GM19467 (cell line): ENCODE measurements around the gene SLC4A9.
A peak's percentile ranks its signal among the peaks of the same experiment; 100 is the strongest.
"Not testable (repeated sequence)": the region's sequence is repeated elsewhere in the genome, so short reads cannot be mapped to it uniquely, and the experiment has no call there.

Experiments
- ATAC-seq: cut with Tn5 transposase; IDR thresholded peaks from one replicate; pipeline ENCODE4 v1.9.1; 2021; ENCODE audit warnings: mild to moderate bottlenecking, moderate library complexity; ENCODE audit not compliant: unreplicated experiment

SLC4A9 gene

DNA sequence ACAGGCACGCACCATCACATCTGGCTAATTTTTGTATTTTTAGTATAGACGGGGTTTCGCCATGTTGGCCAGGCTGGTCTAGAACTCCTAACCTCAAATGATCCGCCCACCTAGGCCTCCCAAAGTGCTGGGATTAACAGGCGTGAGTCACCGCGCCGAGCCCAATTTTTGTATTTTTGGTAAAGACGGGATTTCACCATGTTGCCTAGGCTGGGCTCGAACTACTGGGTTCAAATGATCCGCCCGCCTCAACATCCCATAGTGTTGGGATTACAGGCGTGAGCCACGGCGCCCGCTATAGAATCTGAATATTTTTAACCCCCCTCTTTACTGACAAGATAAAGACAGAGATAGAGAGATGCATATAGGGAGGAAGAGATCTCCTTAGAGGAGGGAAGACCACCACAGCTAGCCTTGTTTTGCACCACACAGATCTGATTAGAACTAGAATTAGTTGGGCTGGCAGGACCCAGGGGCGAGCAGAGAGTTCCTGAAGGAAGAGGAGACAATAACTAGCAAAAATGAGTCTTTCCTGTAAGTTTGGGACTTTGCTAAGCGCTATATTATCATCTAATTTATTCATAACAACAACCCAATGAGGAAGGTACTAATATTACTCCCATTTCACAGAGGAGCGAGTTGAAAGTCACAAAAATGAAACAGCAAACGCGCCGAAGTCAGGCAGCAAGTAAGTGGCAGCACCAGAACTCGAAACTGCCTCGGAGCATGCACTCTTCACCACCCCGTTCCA is 40.2 kb downstream of the SLC4A9 start:
- ATAC-seq = no peak

DNA sequence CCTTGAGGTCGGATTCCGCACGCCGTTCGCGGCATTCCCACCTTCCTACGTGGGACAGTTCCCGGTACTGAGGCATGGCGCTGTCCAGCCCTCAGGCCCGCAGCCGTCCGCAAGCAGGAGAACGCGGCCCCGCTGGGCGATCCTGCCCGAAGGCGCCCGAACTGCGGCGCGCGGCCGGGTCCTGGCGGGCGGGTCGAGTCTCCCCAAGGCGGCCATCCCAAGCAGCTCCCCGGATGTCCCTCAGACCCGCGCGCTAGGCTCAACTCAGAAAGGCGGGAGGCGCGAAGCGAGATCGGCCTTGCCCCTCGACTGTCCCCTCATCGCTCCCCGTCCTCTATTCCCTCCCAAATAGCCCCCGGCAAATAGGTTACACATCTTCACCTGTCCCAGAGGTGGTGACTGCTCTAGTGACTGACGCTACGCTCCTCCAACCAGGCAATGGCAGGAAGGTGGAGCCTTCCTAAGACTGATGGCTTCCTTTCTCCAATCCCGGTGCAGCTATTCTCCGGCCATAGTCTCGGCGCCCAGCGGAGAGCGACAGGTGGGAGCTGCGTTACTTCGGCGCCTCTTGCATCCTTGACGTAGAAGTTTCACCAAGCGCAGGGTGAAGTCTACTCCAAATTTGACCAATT is 40.9 kb downstream of the SLC4A9 start:
- ATAC-seq = peak; percentile 63

DNA sequence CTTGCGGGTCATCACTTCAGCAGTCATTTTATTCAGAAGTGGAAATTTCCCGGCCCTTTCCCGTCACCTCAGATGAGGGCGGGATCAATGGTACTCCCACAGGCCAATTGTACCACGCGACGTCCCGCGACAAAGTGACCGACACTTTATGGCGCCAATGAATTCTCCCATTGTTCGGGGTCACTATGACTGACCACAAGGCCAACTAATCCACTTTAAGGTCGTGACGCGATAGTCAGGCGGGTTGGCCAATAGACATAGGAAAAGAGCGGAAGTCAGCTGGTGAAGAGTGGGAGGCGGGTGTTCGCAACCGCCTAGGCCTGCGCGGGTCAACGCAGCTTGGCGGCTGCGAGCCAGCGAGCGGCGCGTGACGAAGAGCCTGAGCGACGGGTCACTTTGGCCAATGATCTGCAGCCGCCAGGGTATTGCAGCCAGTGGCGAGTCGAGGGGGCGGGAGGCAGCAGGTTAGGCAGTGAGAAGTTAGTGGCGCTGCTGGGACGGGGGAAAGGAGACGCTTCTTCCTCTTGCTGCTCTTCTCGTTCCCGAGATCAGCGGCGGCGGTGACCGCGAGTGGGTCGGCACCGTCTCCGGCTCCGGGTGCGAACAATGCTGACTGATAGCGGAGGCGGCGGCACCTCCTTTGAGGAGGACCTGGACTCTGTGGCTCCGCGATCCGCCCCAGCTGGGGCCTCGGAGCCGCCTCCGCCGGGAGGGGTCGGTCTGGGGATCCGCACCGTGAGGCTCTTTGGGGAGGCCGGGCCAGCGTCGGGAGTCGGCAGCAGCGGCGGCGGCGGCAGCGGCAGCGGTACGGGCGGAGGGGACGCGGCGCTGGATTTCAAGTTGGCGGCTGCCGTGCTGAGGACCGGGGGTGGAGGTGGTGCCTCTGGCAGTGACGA is 41.6 kb downstream of the SLC4A9 start, which contains the start of gene ANKHD1:
ANKHD1 (plus strand) TSS at position 472 of the 896 bp plus-strand sequence; CDS start at position 607, 135 bp downstream.
- peak; percentile 82 for ATAC-seq

DNA sequence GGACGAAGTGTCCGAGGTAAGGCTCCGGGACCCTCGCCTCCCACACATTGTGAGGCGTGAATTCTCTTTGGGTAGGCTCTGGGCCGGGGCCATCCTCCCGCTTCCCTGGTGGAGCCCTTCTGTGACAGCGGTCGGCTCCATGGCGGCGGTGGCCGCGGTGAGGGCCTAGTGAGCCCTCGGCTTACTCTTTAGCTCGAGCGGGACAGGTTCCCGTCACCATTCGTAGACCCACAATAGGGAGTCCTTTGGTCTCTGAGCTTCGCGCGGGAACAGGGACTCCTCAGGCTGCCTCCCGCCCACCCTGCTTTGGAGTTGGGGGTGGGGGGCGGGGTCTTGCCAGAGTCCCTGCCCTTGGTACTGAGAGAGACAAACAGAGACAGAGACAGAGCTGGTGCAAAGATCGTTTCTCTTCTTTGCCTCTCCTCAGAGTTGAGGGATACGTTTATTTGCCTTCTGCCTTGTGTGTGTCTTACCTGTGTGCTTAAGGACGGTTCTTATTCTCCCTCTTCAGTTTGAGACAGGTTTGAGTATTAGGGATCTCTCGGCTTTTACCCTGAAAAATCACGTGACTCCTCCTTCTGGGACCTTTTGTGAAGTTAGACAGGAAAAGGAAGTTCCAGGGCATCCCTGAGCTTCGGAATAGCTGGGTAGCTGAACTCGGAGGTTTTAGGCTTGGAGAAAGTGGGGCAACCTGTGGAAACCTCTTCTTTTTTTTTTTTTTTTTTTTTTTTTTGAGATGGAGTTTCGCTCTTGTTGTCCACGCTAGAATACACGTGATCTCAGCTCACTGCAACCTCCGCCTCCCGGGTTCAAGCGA is 42.5 kb downstream of the SLC4A9 start:
- no peak for ATAC-seq

DNA sequence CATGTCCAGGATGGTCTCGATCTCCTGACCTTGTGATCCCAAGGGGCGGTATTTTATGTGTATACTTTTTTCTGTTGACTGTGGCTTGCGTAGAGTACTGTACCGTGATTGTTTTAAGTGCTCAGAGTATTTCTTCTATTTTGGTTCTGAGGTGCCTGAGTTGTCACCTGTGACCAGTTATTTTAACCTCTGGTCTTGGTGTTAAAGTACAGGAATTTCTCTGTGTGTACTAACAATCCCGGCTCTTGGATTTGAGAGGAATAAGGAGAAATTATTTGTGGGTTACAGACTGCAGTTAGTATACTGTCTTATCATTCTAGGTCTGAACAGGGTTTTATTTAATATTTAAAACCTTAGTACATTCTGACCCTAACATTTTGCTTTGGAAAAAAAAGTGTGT is 43.6 kb downstream of the SLC4A9 start:
- ATAC-seq = no peak

DNA sequence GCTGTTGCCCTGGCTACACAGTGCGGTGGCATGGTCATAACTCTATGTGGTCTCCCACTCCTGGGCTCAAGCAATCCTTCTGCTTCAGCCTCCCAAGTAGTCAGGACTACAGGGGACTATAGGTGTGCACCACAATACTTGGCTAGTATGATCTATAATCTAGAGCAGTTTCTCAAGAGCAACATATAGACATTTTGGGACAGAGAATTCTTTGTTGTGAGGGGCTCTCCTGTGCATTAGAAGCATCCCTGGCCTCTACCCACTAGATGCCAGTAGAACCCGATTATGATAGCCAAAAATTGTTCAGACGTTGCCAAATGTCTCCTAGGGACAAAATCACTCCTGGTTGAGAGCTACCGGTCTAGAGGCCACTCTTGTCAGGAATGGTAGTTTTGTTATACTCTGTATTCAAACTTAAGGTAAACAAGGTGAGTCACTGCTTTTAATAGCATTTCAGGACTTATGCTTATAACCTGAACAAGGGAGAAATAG is 48.8 kb downstream of the SLC4A9 start:
- no peak for ATAC-seq

DNA sequence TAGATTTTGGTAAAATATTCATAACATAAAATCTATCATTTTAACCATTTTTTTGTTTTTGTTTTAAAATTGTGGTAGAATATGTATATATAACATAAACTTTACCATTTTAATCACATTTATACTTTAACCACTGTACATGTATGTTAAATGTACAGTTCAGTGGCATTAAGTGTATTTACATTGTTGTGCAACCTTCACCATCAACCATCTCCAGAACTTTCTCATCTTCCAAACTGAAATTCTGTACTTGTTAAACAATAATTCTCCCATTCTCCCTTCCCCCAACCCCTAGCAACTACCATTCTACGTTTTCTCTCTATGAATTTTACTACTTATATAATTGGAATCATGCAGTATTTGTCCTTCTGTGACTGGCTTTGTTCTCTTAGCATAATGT is 53.2 kb downstream of the SLC4A9 start:
- ATAC-seq = no peak

DNA sequence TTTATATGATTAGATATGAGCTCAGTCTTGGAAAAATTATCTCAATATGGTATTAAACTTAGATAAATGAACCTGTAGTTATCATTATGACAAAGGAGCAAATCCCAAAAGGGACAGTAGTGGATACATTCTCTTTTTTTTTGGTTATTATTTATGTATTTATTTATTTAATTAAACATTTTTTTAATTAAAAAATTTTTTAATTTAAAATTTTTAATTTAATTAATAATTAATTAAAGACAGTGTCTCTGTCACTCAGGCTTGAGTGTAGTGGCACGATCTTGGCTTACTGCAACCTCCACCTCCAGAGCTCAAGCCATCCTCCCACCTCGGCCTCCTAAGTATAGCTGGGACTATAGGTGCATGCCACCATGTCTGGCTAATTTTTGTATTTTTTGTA is 57.2 kb downstream of the SLC4A9 start:
- no peak for ATAC-seq

DNA sequence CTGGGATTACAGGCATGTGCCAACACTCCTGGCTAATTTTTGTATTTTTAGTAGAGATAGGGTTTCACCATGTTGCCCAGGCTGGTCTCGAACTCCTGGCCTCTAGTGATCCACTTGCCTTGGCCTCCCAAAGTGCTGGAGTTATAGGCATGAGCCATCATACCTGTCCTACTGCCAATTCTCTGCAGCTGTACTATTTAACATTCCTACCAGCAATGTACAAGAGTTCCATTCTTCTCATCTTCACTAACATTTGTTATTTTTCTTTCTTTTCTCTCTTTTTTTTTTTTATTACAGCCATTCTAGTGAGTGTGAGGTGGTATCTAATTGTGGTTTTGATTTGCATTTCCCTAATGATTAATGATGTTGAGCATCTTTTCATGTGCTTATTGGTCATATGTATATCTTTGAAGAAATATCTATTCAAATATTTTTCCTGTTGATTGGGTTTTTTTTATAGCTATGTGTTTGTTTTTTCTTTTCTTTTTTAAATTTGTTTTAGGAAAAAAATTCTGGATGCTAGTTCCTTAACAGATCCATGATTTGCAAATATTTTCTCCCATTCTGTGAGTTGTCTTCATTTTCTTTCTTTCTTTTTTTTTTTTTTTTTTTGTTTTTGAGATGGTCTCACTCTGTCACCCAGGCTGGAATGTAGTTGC is 59.0 kb downstream of the SLC4A9 start:
- ATAC-seq = no peak

DNA sequence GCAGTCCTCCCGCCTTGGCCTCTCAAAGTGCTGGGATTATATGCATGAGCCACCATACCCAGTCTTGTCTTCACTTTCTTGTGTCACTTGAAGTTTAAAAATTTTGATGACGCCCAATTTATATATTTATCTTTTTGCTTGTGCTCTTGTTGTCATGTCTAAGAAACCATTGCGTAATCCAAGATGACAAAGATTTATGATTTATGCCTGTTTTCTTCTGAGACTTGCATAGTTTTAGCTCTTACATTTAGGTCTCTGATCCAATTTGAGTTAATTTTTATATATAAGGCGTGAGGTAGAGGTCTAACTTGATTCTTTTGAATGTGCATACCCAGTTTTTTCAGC is 60.2 kb downstream of the SLC4A9 start:
- ATAC-seq = no peak

DNA sequence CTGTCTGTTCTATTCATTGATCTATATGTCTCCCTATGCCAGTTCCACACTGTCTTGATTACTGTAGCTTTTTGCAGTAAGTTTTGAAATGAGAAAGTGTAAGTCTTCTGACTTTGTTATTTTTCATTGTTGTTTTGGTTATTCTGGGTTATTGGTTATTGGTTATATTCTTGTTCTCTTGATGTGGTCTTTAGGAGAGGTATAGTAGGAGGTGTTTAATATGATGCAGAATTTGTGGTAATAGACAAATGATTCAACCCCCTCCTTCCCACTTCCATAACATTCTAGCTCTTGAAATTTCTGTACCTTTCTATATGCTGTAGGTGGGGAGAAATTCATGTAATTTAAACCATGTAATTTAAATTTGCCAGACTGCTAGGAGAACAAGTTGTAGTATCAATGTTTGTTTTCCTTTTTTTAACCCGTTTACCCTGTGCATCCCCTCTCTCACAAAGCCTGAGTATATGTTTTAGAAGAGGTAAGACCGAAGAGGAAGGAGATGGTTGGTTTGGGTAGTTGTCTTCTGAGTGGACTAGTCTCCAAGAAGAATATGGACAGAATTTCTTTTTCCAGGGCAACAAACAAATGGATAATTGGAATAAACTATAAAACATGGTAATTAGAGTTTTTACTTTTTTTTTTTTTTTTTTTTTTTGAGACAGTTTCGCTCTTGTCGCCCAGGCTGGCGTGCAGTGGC is 60.8 kb downstream of the SLC4A9 start:
- ATAC-seq = no peak

DNA sequence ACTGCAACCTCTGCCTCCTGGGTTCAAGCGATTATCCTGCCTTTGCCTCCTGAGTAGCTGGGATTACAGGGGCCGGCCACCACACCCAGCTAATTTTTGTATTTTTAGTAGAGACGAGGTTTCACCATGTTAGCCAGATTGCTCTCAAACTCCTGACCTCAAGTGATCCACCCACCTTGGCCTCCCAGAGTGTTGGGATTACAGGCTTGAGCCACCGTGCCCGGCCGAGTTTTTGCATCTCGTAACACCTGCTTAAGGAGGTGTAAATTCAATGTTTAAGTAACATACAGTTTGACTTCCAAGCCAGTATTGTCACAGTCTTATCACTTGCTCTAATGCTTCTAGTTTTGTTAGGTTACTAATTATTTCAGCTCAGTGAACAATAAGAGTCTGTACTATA is 61.4 kb downstream of the SLC4A9 start:
- not testable (repeated sequence) for ATAC-seq

DNA sequence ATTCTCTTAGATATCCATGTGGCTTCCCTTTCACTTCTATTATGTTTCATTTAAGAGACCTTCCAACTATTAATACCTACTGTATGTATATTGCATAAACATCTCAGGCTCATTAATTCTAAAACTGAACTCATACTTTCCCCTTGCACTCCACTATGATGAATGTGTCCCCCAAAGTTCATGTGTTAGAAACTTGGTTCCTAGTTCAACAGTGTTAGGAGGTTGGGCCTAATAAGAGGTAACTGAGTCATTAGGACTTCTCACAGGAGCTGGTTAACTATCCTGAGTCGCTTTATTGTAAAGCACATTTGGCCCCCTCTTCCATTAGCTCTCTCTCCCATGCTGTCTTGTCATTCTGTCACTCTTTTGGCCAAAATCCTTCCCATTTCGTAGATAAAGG is 63.6 kb downstream of the SLC4A9 start:
- no peak for ATAC-seq

DNA sequence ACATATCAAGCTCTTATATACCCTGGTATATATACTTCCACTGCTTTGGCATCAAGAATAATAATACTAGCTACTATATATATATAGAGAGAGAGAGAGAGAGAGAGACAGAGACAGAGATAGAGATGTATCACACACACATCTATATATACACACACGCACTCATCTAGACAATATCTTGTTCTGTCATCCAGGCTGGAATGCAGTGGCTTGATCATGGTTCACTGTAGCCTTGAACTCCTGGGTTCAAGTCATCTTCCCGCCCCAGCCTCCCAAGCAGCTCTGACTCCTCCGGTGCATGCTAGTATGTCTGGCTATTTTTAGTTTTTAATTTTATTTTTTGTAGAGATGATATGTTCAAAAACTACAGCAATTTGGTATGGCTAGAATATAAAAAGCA is 64.1 kb downstream of the SLC4A9 start:
- no peak for ATAC-seq
